PC-3 (cell line): ENCODE data around the gene NUTF2.

Experiments
- EZH2 ChIP-seq: fragments of 300-600 bp; sonication (generic); IDR thresholded peaks from one replicate; pipeline ENCODE4 v1.6.1; 2017; ENCODE audit warnings: antibody characterized with exemption, mild to moderate bottlenecking, low read length; ENCODE audit not compliant: unreplicated experiment
- EZH2phosphoT487 ChIP-seq: fragments of 300-600 bp; sonication (generic); IDR thresholded peaks from 2 replicates; pipeline ENCODE4 v1.6.1; 2018; ENCODE audit warnings: mild to moderate bottlenecking, antibody characterized with exemption, low read length, borderline replicate concordance
- TF ChIP-seq, protein P1 (sequence below): fragments of 300-600 bp; sonication (generic); conservative IDR thresholded peaks from 2 replicates; pipeline ENCODE4 v1.5.1; 2017; ENCODE audit warnings: antibody characterized with exemption, low read depth, mild to moderate bottlenecking, low read length

DNA sequence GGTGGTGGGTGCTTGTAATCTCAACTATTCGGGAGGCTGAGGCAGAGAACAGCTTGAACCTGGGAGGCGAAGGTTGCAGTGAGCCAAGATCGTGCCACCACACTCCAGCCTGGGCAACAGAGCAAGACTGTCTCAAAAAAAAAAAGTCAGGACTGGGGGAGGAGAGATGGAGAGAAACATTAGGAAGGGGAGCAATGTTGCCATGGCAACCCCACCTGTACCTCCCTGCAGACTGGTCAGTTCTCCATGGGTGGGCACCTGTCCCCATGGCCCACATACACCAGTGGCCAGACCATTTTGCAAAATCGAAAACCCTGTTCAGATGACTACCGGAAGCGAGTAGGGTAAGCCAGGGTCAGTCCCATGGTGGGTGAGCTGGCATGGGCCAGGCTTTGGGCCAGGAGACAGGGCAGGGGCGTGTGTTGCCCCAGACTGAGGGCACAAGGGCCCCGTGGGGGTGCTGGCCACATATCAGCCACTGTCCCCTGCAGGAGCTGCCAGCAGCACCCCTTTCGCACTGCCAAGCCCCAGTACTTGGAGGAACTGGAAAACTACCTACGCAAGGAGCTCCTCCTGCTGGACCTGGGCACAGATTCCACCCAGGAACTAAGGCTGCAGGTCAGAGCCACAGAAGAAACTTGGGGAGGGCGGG, 26.0 kb upstream of the NUTF2 start:
- TF ChIP-seq, protein P1, sequence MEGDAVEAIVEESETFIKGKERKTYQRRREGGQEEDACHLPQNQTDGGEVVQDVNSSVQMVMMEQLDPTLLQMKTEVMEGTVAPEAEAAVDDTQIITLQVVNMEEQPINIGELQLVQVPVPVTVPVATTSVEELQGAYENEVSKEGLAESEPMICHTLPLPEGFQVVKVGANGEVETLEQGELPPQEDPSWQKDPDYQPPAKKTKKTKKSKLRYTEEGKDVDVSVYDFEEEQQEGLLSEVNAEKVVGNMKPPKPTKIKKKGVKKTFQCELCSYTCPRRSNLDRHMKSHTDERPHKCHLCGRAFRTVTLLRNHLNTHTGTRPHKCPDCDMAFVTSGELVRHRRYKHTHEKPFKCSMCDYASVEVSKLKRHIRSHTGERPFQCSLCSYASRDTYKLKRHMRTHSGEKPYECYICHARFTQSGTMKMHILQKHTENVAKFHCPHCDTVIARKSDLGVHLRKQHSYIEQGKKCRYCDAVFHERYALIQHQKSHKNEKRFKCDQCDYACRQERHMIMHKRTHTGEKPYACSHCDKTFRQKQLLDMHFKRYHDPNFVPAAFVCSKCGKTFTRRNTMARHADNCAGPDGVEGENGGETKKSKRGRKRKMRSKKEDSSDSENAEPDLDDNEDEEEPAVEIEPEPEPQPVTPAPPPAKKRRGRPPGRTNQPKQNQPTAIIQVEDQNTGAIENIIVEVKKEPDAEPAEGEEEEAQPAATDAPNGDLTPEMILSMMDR, result no peak
- no peak for TF ChIP-seq EZH2
- TF ChIP-seq EZH2phosphoT487, result no peak
